IMR-90 (cell line): ENCODE measurements around the gene RAD51B.

Source experiments
- RCOR1 ChIP-seq: IDR thresholded peaks from 2 replicates; pipeline ENCODE4 v1.6.1; 2012; ENCODE audit warnings: mild to moderate bottlenecking, low read length, improper control_type of control experiment; ENCODE audit not compliant: insufficient replicate concordance
- TF ChIP-seq, protein P1 (sequence below): conservative IDR thresholded peaks from 2 replicates; pipeline ENCODE4 v1.5.1; 2012; ENCODE audit warnings: mild to moderate bottlenecking, low read depth, low read length, improper control_type of control experiment

DNA sequence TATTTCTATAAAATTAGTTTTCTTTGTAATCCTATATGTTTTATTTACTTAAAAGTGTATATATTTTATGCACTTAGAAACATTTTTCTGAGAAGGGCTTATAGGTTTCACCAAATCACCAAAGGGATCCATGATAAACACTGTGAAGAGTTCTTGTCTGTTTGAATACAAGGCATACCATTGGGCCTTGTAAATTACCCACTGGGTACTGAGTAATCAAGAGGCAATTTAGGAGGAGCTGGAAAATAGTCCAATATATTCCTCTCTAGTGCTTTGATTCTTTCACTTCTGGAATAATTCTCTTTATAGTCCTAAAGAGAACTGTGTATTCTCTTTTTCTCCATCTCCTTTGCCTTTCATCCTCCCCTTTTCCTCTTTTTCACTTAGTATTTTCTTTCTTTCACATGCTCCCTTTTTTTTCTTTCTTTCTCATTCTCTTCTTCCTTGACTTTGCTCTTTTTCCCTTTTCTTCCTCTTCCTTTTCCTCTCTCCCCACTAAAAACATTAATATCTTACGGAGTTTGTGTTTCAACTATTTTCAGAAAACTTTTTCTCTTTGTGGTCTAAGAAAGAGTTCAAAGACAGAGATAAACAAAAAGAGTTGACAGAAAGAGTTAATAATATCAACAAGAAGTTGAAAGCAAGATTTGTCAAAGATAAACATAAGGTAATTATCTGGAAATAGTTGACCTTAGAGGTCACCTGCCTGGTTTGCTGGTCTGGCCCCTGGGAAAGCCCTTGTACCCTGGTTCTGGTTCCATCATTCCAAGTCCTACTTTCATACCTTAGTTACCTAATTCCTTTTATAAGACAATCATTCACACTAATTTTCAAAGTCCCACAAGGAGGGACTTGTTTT, 435.3 kb downstream of the RAD51B start:
- TF ChIP-seq RCOR1: no peak
- TF ChIP-seq, protein P1, sequence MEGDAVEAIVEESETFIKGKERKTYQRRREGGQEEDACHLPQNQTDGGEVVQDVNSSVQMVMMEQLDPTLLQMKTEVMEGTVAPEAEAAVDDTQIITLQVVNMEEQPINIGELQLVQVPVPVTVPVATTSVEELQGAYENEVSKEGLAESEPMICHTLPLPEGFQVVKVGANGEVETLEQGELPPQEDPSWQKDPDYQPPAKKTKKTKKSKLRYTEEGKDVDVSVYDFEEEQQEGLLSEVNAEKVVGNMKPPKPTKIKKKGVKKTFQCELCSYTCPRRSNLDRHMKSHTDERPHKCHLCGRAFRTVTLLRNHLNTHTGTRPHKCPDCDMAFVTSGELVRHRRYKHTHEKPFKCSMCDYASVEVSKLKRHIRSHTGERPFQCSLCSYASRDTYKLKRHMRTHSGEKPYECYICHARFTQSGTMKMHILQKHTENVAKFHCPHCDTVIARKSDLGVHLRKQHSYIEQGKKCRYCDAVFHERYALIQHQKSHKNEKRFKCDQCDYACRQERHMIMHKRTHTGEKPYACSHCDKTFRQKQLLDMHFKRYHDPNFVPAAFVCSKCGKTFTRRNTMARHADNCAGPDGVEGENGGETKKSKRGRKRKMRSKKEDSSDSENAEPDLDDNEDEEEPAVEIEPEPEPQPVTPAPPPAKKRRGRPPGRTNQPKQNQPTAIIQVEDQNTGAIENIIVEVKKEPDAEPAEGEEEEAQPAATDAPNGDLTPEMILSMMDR: no peak
